ENCODE results near the gene HYAL4. TPM values are rescaled to one million over a fixed set of nuclear protein-coding genes. Genes with fewer than 3 reads are reported as not detected.

Gene HYAL4
- total and polyA plus RNA-seq, 2 of the 13 experiments (the other 11 are each of a cell fraction or from before 2014, with no cell fraction given) = not detected

GRCh38 chr7:123860848-123861247 is 15.9 kb downstream of the HYAL4 start (continued):
- no peak for TF ChIP-seq SNRNP70 (IDR thresholded peaks at IDR 0.05; ENCODE audit: low read depth, low read length)
- no peak for TF ChIP-seq E2F5 (CRISPR knock-in tag; conservative IDR thresholded peaks at IDR 0.05)
- TF ChIP-seq POGK (CRISPR knock-in tag; conservative IDR thresholded peaks at IDR 0.05) = no peak
- no peak for TF ChIP-seq ZFYVE20 (CRISPR knock-in tag; IDR thresholded peaks at IDR 0.05; ENCODE audit: borderline replicate concordance, low read depth)
- no peak for TF ChIP-seq RCOR2 (CRISPR knock-in tag; IDR thresholded peaks at IDR 0.05)

GRCh38 chr7:123862775-123863174 is 17.8 kb downstream of the HYAL4 start:
- no peak overlapping the region for H2AFZ ChIP-seq (ENCODE audit: low read length)
- H3K27me3 ChIP-seq (ENCODE audit: control insufficient read depth in 1 of 2, insufficient read depth in 2 of 2, low read length in 2 of 2) = no peaks in the 10 kb centered on the region
- DNase-seq (ENCODE audit: low spot score) (no peak), FAIRE-seq (no peak), ATAC-seq (no peak)
- no peaks in the 10 kb centered on the region for H3K9me3 ChIP-seq (ENCODE audit: low read length)
- intact Hi-C loops (cut with micrococcal nuclease; ENCODE audit: unreplicated experiment) (no loop called here), in situ Hi-C loops (cut with HindIII; ENCODE audit: extremely low pct_ligation_motif_present, low pct_unique_long_range_greater_than_20kb) (loop anchor here (5.0 to 10.0 kb wide), 2 partner anchors 175 to 228 kb away; no protein-coding TSS in a partner anchor)
- H3K36me3 ChIP-seq (replicated peaks in 1 of 2; ENCODE audit: control insufficient read depth in 1 of 2, insufficient read depth in 2 of 2, low read length in 2 of 2) = no peaks in the 10 kb centered on the region
- ChIA-PET CTCF (ENCODE audit: low intra/inter-chr PET ratio, low total read pairs) (no interaction called here), POLR2A (no interaction called here)
- BruUV-seq (replicated peaks) = no TSS peak
- no peaks in the 10 kb centered on the region for H4K20me1 ChIP-seq (ENCODE audit: insufficient read depth, low read length)
- H3K27ac ChIP-seq (ENCODE audit: extremely low read length, insufficient read depth, low read length) = no peak overlapping the region
- no peak overlapping the region for H3K4me2 ChIP-seq (ENCODE audit: low read depth, low read length)
- H3K4me1 ChIP-seq (ENCODE audit: insufficient read depth, low read length) = no peaks in the 10 kb centered on the region
- no peak overlapping the region for H3K9ac ChIP-seq (ENCODE audit: insufficient read depth, low read depth, low read length)
- TF ChIP-seq ZNF577 (CRISPR knock-in tag; IDR thresholded peaks at IDR 0.05; ENCODE audit: borderline replicate concordance, low read depth) (no peak), SRY (CRISPR knock-in tag; IDR thresholded peaks at IDR 0.05) (no peak), DNMT1 (CRISPR knock-in tag; IDR thresholded peaks at IDR 0.05) (no peak), RBFOX2 (IDR thresholded peaks at IDR 0.05; ENCODE audit: low read depth, low read length) (no peak), SMARCC2 (IDR thresholded peaks at IDR 0.05) (no peak), HNF1A (IDR thresholded peaks at IDR 0.05; ENCODE audit: low read depth) (no peak), HNF1A (CRISPR knock-in tag; IDR thresholded peaks at IDR 0.05; ENCODE audit: borderline replicate concordance) (no peak), CCAR2 (optimal IDR thresholded peaks at IDR 0.05; ENCODE audit: low read depth, low read length) (no peak), EZH2 (conservative IDR thresholded peaks at IDR 0.05; ENCODE audit: low read depth, low read length) (no peak), KDM3A (CRISPR knock-in tag; IDR thresholded peaks at IDR 0.05; ENCODE audit: low read depth) (no peak), CREM (IDR thresholded peaks at IDR 0.05) (no peak), CREM (CRISPR knock-in tag; IDR thresholded peaks at IDR 0.05) (no peak)
- H3K79me2 ChIP-seq (ENCODE audit: insufficient read depth, low read length) = no peaks in the 10 kb centered on the region
- no peak overlapping the region for H3K4me3 ChIP-seq (replicated peaks in 1 of 3; ENCODE audit: insufficient read depth in 1 of 3, low read depth in 2 of 3, low read length in 3 of 3)
